ENCODE measurements around the gene ITK. TPM values are rescaled to one million over a fixed set of nuclear protein-coding genes. Genes with fewer than 3 reads are reported as not detected.
"Not testable (repeated sequence)": the region's sequence is repeated elsewhere in the genome, so short reads cannot be mapped to it uniquely, and the experiment has no call there.

The ITK gene
- total RNA-seq, 1 experiment from 2014 or later = not detected

GRCh38 chr5:157210652-157211051, 30.0 kb downstream of the ITK start:
- not testable (repeated sequence) for DNase-seq (ENCODE audit: low read depth)

- no peak for DNase-seq (ENCODE audit: low read depth)
These were observed 31.7 kb downstream of the ITK start for GRCh38 chr5:157212307-157212706.

DNA sequence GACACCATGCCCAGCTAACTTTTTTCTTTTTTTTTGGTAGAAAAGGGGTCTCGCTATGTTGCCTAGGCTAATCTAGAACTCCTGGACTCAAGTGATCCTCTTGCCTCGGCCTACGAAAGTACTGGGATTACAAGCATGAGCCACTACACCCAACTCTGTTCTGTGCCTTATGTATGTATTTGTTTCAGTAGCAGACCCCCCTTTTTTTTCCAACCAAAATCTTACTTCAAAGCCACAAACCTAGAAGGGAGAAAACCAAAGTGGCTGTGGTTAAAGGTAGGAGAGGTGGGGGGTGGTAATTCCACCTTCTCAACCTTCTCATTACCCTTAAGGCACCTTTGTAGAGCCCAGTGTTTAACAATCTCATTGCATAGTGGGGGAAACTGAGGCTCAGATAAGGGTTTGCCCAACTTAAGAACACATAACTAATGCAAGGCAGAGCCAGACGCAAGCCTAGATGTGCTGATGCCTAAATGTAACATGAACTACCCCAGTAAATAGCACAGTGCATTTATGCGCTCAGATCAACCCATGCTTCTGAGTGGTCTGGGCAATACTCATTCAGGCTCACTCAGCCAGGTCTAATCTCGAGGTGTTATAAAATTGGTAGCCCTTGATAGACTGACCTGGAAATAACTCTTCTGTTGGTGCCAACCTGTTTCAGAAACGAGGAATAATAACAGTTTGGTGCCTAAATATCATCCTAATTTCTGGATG, 33.0 kb downstream of the ITK start:
- no peak for DNase-seq (ENCODE audit: low read depth)

DNA sequence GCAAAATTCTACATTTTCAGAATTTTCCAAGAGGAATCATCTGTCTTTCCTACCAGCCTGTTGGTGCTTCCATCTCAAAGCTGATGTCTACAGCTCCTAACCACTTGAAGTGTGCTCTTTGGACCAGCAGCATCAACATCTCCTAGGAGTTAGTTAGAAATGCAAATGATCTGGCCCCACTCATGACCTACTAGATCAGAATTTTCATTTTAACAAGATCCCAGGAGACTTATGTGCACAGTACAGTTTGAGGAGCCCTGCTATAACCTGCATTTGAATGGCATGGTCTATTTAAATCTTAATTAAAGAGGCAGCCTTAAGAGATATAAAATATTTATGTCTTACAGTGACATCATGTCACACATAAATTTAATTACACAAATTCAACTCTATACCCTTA, 33.8 kb downstream of the ITK start:
- no peak for DNase-seq (ENCODE audit: low read depth)

DNA sequence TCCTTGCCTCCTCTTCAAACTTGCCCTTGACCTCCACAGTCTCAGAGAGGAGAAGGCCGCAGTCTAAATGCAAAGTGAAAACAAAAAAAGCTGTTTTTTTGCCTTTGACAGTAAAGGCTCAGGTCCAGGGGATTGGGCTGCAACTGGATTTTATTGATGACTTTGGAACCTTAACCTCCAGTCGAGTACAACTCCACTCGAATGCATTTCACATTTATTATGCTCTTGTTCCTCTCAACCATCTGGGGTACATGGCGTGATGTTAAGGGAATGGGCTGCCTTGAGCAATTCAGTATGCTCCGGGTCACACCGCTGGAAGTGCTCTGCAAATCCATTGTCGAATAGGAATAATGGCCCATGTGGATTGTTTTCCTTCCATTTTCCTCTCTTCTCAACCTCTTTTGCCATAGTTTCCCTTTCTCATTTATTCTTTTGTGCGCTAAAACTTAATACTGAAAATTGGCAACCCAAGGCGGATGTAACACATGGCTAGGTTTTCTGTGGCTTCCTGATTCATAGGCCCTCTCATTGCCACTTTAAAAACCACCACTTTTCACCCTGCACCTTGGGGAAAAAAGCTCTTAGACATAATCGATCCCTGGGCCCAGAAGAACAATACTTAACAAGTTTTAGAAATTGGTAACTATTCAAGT, 34.3 kb downstream of the ITK start:
- no peak for DNase-seq (ENCODE audit: low read depth)

GRCh38 chr5:157215514-157216167, 35.0 kb downstream of the ITK start:
- DNase-seq (ENCODE audit: low read depth) = peak; percentile 8

DNA sequence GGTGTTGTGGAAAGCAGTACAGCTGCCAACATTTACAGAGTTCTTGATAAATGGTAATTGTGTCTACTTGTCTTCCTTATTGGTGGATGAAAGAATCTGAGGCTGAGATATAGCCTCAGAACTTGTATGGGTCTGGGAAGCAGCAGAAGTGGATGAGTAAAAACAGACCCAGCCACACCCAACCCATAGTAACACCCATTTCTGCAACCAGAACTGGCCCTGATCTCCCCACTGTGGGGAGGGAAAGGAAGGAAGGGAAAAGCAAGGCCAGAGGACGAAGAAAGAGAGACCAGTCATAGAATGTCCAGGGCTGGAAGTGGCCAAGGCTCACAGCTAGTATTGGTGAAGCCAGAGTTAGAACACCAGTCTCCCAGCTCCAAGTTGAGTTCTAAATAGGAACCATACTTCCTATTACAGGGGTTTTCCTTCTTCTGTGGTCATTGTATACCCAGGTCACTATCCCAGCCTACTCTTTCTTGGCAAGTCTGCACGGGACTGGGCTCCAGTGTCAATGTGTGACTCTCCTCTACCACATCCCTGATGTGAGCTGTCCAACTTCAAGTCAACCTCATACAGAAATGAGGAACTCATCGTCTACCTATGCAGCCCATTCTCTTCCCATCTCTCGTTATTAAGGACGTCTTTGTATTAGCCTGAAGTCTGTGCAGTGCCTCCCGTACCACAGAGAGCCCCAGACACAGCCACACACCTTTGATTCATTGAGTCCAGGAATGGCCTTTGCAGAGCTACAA, 35.9 kb downstream of the ITK start:
- no peak for DNase-seq (ENCODE audit: low read depth)

- DNase-seq (ENCODE audit: low read depth) = no peak
These were observed 36.8 kb downstream of the ITK start for GRCh38 chr5:157217289-157218024.

GRCh38 chr5:157219491-157220271, 39.0 kb downstream of the ITK start:
- no peak for DNase-seq (ENCODE audit: low read depth)

DNA sequence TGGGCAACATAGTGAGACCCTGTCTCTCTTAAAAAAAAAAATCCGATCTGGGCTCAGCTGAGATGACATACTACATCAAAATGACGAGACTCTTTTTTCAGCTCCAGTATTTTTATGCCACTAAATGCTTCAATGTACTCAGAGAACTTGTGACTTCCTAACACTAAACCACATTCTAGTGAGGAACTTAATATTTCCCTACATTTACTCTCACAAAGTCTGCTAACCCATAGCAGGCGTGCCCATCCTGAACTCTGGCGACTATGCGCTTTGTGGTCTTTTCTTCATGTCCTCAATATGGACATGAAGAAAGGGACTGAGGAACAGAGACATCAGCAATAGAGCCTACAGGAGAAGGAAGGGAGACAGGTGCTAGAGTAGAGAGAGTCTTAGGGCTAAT, 41.3 kb downstream of the ITK start:
- DNase-seq (ENCODE audit: low read depth) = no peak

- peak; percentile 76 for DNase-seq (ENCODE audit: low read depth)
These were observed 42.0 kb downstream of the ITK start for GRCh38 chr5:157222506-157223230.

DNA sequence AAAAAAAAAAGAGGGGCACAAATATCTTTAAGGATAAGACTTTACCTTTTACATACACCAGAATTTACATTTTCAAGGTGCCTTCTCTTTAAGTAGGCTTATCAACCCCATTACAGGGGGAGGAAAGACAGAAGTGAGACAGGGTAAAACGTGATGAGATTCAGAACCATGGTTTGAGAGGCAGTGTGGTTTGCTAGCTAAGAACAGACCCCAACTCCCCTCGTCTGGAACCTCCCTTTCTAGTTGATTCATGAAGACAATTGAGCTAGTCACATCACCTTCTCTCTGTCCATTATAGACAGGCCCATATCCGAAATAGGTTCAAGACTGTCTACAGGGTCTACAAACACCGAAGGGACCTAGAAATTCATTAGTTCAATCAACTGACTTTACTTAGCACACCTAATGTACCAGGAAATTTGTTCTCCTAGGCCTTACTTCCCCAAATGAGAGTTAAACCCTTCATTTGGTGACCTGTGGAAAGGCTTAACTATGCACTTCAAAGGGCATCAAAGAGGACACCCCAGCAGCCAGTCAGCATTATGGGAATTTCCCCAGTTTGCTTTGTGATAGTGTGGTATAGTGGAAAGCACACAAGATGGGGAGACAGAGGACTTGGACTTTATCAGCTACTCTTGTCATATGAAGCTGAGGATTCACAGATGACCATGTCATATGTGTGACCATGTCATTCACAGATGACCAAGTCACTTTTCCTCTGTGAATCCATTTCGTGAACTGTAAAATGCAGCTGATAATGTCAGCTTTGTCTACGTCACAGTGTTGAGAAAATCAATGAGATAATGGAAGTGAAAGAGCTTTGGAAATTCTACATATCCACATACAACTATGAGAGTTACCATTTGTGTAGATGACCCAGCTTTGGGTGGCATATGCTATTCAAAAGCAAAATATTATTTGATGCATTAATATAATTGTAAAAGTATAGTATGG, 45.1 kb downstream of the ITK start:
- DNase-seq (ENCODE audit: low read depth) = no peak

DNA sequence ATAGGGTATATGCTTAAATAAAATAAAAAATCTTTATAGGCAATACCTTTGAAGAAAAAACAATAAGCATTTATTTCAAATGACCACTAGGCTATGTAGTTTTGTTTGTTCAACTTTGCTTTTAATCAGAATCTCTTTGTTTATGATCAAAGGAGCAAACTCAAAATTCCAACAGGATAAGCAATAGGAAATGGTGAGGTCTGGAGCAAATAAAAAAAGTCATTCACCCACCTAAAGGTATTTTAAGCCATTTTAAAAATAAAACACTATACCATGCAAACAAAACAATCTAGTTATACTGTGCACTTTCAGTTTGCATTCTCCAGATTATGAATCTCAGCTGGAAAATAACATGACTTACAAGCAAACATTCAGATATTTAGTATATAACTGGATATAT, 50.0 kb downstream of the ITK start:
- no peak for DNase-seq (ENCODE audit: low read depth)

- DNase-seq (ENCODE audit: low read depth) = no peak
These were observed 52.1 kb downstream of the ITK start for GRCh38 chr5:157232706-157233105.

- no peak for DNase-seq (ENCODE audit: low read depth)
These were observed 52.9 kb downstream of the ITK start for GRCh38 chr5:157233515-157233914.

- no peak for DNase-seq (ENCODE audit: low read depth)
These were observed 55.8 kb downstream of the ITK start for GRCh38 chr5:157236423-157236822.

- DNase-seq (ENCODE audit: low read depth) = no peak
These were observed 60.8 kb downstream of the ITK start for GRCh38 chr5:157241483-157241882.

DNA sequence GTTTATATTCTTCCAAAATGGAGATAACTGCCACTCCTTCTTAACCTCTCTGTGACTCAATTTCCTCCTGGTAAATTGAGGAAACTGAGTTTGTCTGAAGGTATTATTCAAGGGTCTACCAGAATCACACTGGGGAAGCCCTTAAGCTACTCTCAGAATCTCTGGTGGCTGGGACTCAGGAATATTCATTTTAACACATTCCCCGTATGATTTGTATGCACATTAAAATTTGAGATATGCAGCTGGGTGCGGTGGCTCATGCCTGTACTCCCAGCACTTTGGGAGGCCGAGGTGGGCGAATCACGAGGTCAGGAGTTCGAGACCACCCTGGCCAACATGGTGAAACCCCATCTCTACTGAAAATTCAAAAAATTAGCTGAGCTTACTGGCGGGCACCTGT, 64.1 kb downstream of the ITK start:
- not testable (repeated sequence) for DNase-seq (ENCODE audit: low read depth)

- DNase-seq (ENCODE audit: low read depth) = peak; percentile 40
These were observed 64.8 kb downstream of the ITK start for GRCh38 chr5:157245476-157245875.

All from HT1080 (cell line).